HepG2 (cell line): ENCODE results near the gene RASA3. TPM values are rescaled to one million over a fixed set of nuclear protein-coding genes. Genes with fewer than 3 reads are reported as not detected.

Experiments used
- ATAC-seq: fragments of 200-7000 bp; cut with Tn5 transposase; 3 replicates; pipeline ENCODE4 v1.9.1; 2020; ENCODE audit warnings: mild to moderate bottlenecking, moderate library complexity
- BruUV-seq: library from RNA; stranded (reverse); fragments of 400-500 nt; replicated peaks from 2 replicates; lab custom pipeline; 2021; lab: Mats Ljungman, UMichigan
- CTCF ChIA-PET: fragments of 300-600 bp; formaldehyde crosslinking; extraction: SDS; loops from one replicate; lab custom pipeline; 2021; ENCODE audit warnings: low total read pairs, inconsistent platforms, low intra/inter-chr PET ratio; lab: Yijun Ruan, JAX
- POLR2A ChIA-PET: fragments of 350-600 bp; sonication (Branson Sonifier 250); formaldehyde crosslinking; loops from one replicate; lab custom pipeline; 2020; ENCODE audit warnings: antibody characterized with exemption, inconsistent platforms; lab: Yijun Ruan, JAX
- DNase-seq: peaks from one replicate; pipeline ENCODE4 v3.0.0-alpha.2; 2015; ENCODE audit warnings: low spot score
- FAIRE-seq: peaks from 3 replicates; lab custom pipeline; 2011; peaks lifted over from hg19 to GRCh38; lab: Jason Lieb, UNC
- H2AFZ ChIP-seq: one replicate; pipeline ENCODE4 v1.6.1; 2011; ENCODE audit warnings: low read length, inconsistent platforms
- H3K27ac ChIP-seq: fragments of 300-600 bp; 3 replicates; pipeline ENCODE4 v1.8.0; 2011; ENCODE audit warnings: mixed run types, mild to moderate bottlenecking, mixed read lengths, low read length, inconsistent platforms; ENCODE audit not compliant: insufficient read depth; ENCODE audit errors: extremely low read length
- H3K27me3 ChIP-seq, 2 experiments: fragments of 200-600 bp in 1 of 2; 2 replicates in 1 of 2; 3 replicates in 1 of 2; pipeline versions ENCODE4 v1.6.0 to v1.8.0; 2011; ENCODE audit warnings: low read length in 2 of 2, mild to moderate bottlenecking in 2 of 2, moderate library complexity in 2 of 2, inconsistent platforms in 1 of 2; ENCODE audit not compliant: insufficient read depth in 2 of 2, control insufficient read depth in 1 of 2
- H3K36me3 ChIP-seq, 2 experiments: fragments of 200-600 bp in 1 of 2; replicated peaks in 1 of 2; 2 replicates in 1 of 2; 3 replicates in 1 of 2; pipeline versions ENCODE4 v1.5.1 to v1.8.0; 2011; ENCODE audit warnings: low read length in 2 of 2, inconsistent platforms in 1 of 2; ENCODE audit not compliant: insufficient read depth in 2 of 2, control insufficient read depth in 1 of 2
- H3K4me1 ChIP-seq: 2 replicates; pipeline ENCODE4 v1.5.1; 2012; ENCODE audit warnings: low read length, inconsistent platforms; ENCODE audit not compliant: insufficient read depth
- H3K4me2 ChIP-seq: 2 replicates; pipeline ENCODE4 v1.6.0; 2011; ENCODE audit warnings: low read depth, low read length, inconsistent platforms
- H3K4me3 ChIP-seq, 3 experiments: fragments of 200-600 bp in 1 of 3; sonication (generic), shearing (Covaris generic) in 1 of 3; replicated peaks in 1 of 3; 2 replicates each; pipeline ENCODE4 v1.5.1; 2011 to 2016; ENCODE audit warnings: low read length in 3 of 3, inconsistent platforms in 2 of 3, low read depth in 2 of 3, mild to moderate bottlenecking in 2 of 3, control low read depth in 1 of 3, mixed read lengths in 1 of 3; ENCODE audit not compliant: insufficient read depth in 1 of 3
- H3K79me2 ChIP-seq: one replicate; pipeline ENCODE4 v1.6.1; 2011; ENCODE audit warnings: low read length, inconsistent platforms; ENCODE audit not compliant: insufficient read depth
- H3K9ac ChIP-seq: 2 replicates; pipeline ENCODE4 v1.6.0; 2011; ENCODE audit warnings: mild to moderate bottlenecking, low read depth, low read length, inconsistent platforms; ENCODE audit not compliant: insufficient read depth
- H3K9me3 ChIP-seq: 2 replicates; pipeline ENCODE4 v1.5.1; 2012; ENCODE audit warnings: mild to moderate bottlenecking, low read length
- H4K20me1 ChIP-seq: 2 replicates; pipeline ENCODE4 v1.6.0; 2011; ENCODE audit warnings: inconsistent platforms, mild to moderate bottlenecking, low read length, moderate library complexity; ENCODE audit not compliant: insufficient read depth
- KLF12 ChIP-seq: sonication (generic); formaldehyde crosslinking; IDR thresholded peaks from 2 replicates; pipeline ENCODE4 v1.4.0; 2020; ENCODE audit warnings: missing genetic modification reagents, borderline replicate concordance
- LCORL ChIP-seq, 2 experiments: fragments of 450-650 bp in 1 of 2; sonication (generic) in 1 of 2; formaldehyde crosslinking in 1 of 2; IDR thresholded peaks; 2 replicates each; pipeline versions ENCODE4 v1.5.0 to v1.6.1; 2017 to 2020; ENCODE audit warnings: antibody characterized with exemption in 1 of 2, missing genetic modification reagents in 1 of 2
- SP140L ChIP-seq: sonication (generic); formaldehyde crosslinking; IDR thresholded peaks from 2 replicates; pipeline ENCODE4 v1.4.0; 2020; ENCODE audit warnings: missing genetic modification reagents, borderline replicate concordance
- ZNF30 ChIP-seq: sonication (generic); formaldehyde crosslinking; IDR thresholded peaks from 2 replicates; pipeline ENCODE4 v1.5.0; 2020; ENCODE audit warnings: mild to moderate bottlenecking, missing genetic modification reagents
- ZNF605 ChIP-seq: sonication (generic); formaldehyde crosslinking; IDR thresholded peaks from 2 replicates; pipeline ENCODE4 v1.8.0; 2022; ENCODE audit warnings: mild to moderate bottlenecking, missing genetic modification reagents
- WGBS: methylation state at CpG from one replicate; pipeline ENCODE4 v1.1.6; 2017; ENCODE audit warnings: low lambda C conversion rate; 5-methylcytosine and 5-hydroxymethylcytosine counted together
- in situ Hi-C: cut with HindIII; loops from 2 replicates; pipeline ENCODE4 v1.10.0; 2017; ENCODE audit warnings: low pct_unique_long_range_greater_than_20kb; ENCODE audit not compliant: extremely low pct_ligation_motif_present
- intact Hi-C: fragments of 100-400 bp; cut with micrococcal nuclease; formaldehyde crosslinking; loops from one replicate; pipeline ENCODE4 v1.10.0; 2022; ENCODE audit not compliant: unreplicated experiment
- polyA plus RNA-seq, 8 experiments: library from polyadenylated mRNA; depleted of rRNA in 3 of 8; stranded (reverse) in 7 of 8; unstranded in 1 of 8; fragments of >200 nt; fragmentation: Illumina TruSeq in 4 of 8; extraction: Trizol in 4 of 8; gene quantifications; 2 replicates each; pipeline versions ENCODE4 v1.2.1 to v1.2.3, GENCODE V29; 2011 to 2016; ENCODE audit warnings: low read depth in 4 of 8, missing spikeins in 1 of 8, mixed read lengths in 1 of 8; ENCODE audit not compliant: insufficient read depth in 1 of 8
- total RNA-seq, 5 experiments: library from RNA; depleted of rRNA; stranded (reverse); fragments of >200 nt; fragmentation: Illumina TruSeq; extraction: Trizol; gene quantifications; 2 replicates each; pipeline ENCODE4 v1.2.3, GENCODE V29; 2016; ENCODE audit warnings: low read depth in 1 of 5
- TF ChIP-seq, protein P1 (sequence below): sonication (generic); formaldehyde crosslinking; IDR thresholded peaks from 2 replicates; pipeline ENCODE4 v1.5.0; 2020; ENCODE audit warnings: mild to moderate bottlenecking, missing genetic modification reagents, borderline replicate concordance
- TF ChIP-seq, protein P2 (sequence below): sonication (generic); formaldehyde crosslinking; IDR thresholded peaks from 2 replicates; pipeline ENCODE4 v1.5.0; 2020; ENCODE audit warnings: mild to moderate bottlenecking, missing genetic modification reagents, borderline replicate concordance

The RASA3 gene
- total and polyA plus RNA-seq, 2 of the 13 experiments (the other 11 are each of a cell fraction or from before 2014, with no cell fraction given) = 0.05 TPM; not detected in 1

DNA sequence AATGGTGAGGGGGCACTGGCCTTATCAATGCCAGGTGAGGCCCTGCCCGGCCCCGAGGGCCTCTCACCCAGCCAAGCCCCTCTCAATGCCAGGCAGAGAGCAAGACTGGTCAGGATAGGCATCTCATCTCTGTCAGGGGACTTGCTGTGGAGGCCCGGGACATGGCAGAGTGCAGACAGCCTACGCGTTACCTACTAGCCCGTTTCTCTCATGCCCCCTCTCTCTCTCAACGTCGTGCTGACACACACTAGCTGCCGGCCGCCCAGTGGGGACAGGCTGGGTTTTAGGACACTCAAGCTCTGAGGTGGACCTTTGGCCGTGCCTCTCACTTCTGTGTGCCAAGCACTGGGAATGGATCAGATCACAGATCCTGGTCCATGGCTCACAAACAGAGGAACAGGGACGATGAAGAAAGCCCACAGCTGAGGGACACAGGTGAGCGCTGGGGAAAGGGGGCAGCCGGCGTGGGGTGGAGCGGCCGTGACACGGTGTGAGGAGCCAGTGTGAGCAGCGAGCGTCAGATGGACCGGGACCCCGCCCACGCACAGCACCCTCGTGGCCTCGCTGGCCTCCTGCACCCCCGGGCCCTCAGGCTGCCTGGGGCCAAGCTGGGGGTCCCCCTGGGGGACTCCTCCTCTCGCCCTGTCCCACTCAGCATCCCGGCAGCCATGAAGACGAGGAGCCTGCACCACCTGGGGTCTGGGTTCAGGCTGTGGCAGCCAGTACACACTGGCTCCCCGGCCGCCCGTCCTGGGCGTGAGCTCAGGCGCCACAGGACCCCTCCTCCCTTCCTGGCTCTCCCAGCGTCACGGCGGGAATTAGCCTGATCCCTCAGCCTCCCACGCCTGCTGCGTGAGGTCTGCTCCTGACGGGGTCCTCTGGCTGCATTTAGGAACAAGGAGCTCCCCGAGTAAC is 81.6 kb downstream of the RASA3 start (continued):
- TF ChIP-seq, protein P1, sequence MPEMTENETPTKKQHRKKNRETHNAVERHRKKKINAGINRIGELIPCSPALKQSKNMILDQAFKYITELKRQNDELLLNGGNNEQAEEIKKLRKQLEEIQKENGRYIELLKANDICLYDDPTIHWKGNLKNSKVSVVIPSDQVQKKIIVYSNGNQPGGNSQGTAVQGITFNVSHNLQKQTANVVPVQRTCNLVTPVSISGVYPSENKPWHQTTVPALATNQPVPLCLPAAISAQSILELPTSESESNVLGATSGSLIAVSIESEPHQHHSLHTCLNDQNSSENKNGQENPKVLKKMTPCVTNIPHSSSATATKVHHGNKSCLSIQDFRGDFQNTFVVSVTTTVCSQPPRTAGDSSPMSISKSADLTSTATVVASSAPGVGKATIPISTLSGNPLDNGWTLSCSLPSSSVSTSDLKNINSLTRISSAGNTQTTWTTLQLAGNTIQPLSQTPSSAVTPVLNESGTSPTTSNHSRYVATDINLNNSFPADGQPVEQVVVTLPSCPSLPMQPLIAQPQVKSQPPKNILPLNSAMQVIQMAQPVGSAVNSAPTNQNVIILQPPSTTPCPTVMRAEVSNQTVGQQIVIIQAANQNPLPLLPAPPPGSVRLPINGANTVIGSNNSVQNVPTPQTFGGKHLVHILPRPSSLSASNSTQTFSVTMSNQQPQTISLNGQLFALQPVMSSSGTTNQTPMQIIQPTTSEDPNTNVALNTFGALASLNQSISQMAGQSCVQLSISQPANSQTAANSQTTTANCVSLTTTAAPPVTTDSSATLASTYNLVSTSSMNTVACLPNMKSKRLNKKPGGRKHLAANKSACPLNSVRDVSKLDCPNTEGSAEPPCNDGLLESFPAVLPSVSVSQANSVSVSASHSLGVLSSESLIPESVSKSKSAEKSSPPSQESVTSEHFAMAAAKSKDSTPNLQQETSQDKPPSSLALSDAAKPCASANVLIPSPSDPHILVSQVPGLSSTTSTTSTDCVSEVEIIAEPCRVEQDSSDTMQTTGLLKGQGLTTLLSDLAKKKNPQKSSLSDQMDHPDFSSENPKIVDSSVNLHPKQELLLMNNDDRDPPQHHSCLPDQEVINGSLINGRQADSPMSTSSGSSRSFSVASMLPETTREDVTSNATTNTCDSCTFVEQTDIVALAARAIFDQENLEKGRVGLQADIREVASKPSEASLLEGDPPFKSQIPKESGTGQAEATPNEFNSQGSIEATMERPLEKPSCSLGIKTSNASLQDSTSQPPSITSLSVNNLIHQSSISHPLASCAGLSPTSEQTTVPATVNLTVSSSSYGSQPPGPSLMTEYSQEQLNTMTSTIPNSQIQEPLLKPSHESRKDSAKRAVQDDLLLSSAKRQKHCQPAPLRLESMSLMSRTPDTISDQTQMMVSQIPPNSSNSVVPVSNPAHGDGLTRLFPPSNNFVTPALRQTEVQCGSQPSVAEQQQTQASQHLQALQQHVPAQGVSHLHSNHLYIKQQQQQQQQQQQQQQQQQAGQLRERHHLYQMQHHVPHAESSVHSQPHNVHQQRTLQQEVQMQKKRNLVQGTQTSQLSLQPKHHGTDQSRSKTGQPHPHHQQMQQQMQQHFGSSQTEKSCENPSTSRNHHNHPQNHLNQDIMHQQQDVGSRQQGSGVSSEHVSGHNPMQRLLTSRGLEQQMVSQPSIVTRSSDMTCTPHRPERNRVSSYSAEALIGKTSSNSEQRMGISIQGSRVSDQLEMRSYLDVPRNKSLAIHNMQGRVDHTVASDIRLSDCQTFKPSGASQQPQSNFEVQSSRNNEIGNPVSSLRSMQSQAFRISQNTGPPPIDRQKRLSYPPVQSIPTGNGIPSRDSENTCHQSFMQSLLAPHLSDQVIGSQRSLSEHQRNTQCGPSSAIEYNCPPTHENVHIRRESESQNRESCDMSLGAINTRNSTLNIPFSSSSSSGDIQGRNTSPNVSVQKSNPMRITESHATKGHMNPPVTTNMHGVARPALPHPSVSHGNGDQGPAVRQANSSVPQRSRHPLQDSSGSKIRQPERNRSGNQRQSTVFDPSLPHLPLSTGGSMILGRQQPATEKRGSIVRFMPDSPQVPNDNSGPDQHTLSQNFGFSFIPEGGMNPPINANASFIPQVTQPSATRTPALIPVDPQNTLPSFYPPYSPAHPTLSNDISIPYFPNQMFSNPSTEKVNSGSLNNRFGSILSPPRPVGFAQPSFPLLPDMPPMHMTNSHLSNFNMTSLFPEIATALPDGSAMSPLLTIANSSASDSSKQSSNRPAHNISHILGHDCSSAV = no peak
- TF ChIP-seq ZNF605 (CRISPR knock-in tag) = no peak

GRCh38 chr13:114049626-114050101 is 82.8 kb downstream of the RASA3 start:
- DNase-seq = no peak
- Histone ChIP-seq H4K20me1 (no peaks in the 10 kb centered on the region), H3K36me3 (no peaks in the 10 kb centered on the region), H3K27ac (no peak overlapping the region), H3K4me1 (no peaks in the 10 kb centered on the region), H3K79me2 (no peaks in the 10 kb centered on the region), H2AFZ (no peak overlapping the region), H3K4me2 (no peak overlapping the region), H3K27me3 (peaks cover 3 to 59% of the 10 kb centered on the region in 2 experiments; a peak in 4 of 5 replicates), H3K9ac (no peak overlapping the region), H3K9me3 (no peaks in the 10 kb centered on the region), H3K4me3 (no peak overlapping the region)
- in situ Hi-C loops = no loop called here
- CTCF ChIA-PET = no interaction called here
- intact Hi-C loops = no loop called here
- BruUV-seq = no TSS peak
- WGBS = 64% methylated on average over 14 of the region's 18 CpGs
- POLR2A ChIA-PET = no interaction called here
- ATAC-seq = no peak
- FAIRE-seq = no peak
- no peak for TF ChIP-seq ZNF30
- TF ChIP-seq, protein P2, sequence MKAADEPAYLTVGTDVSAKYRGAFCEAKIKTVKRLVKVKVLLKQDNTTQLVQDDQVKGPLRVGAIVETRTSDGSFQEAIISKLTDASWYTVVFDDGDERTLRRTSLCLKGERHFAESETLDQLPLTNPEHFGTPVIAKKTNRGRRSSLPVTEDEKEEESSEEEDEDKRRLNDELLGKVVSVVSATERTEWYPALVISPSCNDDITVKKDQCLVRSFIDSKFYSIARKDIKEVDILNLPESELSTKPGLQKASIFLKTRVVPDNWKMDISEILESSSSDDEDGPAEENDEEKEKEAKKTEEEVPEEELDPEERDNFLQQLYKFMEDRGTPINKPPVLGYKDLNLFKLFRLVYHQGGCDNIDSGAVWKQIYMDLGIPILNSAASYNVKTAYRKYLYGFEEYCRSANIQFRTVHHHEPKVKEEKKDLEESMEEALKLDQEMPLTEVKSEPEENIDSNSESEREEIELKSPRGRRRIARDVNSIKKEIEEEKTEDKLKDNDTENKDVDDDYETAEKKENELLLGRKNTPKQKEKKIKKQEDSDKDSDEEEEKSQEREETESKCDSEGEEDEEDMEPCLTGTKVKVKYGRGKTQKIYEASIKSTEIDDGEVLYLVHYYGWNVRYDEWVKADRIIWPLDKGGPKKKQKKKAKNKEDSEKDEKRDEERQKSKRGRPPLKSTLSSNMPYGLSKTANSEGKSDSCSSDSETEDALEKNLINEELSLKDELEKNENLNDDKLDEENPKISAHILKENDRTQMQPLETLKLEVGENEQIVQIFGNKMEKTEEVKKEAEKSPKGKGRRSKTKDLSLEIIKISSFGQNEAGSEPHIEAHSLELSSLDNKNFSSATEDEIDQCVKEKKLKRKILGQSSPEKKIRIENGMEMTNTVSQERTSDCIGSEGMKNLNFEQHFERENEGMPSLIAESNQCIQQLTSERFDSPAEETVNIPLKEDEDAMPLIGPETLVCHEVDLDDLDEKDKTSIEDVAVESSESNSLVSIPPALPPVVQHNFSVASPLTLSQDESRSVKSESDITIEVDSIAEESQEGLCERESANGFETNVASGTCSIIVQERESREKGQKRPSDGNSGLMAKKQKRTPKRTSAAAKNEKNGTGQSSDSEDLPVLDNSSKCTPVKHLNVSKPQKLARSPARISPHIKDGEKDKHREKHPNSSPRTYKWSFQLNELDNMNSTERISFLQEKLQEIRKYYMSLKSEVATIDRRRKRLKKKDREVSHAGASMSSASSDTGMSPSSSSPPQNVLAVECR = no peak
- no peak for TF ChIP-seq SP140L (CRISPR knock-in tag)
- TF ChIP-seq LCORL (IDR thresholded peaks at IDR 0.05) = no peak
- no peak for TF ChIP-seq LCORL (CRISPR knock-in tag; IDR thresholded peaks at IDR 0.05)
- no peak for TF ChIP-seq KLF12 (CRISPR knock-in tag)
